Activated CD8-positive, alpha-beta memory T cell treated with anti-CD3 and anti-CD28 coated beads for 1 hour (primary cell): Measurements from ENCODE around the gene PWP1.
A peak's percentile ranks its signal among the peaks of the same experiment; 100 is the strongest.

Experiments used
- DNase-seq, 2 donors: peaks; one replicate each; pipeline ENCODE4 v3.0.0-alpha.2; 2020; ENCODE audit warnings: low read depth in 1 of 2; ENCODE audit errors: extremely low read depth in 1 of 2

The PWP1 gene

GRCh38 chr12:107732365-107732764 lies 46.8 kb downstream of the PWP1 start:
- no peak for DNase-seq

- DNase-seq = no peak
Measured at GRCh38 chr12:107734139-107734538, 48.5 kb downstream of the PWP1 start.

DNA sequence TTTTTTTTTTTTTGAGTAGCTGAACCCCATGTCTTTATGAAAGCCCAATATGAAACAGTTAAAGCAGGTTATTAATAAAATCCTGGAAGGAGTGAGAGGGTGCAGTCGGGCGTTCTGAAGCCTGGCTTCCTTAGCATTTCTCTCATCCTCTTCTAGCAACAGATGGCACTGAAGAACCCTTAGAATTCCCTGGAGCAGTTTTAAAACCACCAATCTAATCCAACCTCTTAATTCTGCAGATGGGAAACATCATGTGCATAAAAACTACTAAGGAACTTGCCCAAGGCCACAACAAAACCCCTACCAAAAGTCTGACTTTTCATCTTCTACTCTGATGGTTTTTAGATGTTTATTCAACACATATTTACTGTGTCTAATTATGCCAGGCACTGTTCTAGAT lies 50.2 kb downstream of the PWP1 start:
- no peak for DNase-seq

- no peak for DNase-seq
Measured at GRCh38 chr12:107736914-107737313, 51.3 kb downstream of the PWP1 start.

GRCh38 chr12:107748472-107748871 lies 62.9 kb downstream of the PWP1 start:
- DNase-seq = no peak

DNA sequence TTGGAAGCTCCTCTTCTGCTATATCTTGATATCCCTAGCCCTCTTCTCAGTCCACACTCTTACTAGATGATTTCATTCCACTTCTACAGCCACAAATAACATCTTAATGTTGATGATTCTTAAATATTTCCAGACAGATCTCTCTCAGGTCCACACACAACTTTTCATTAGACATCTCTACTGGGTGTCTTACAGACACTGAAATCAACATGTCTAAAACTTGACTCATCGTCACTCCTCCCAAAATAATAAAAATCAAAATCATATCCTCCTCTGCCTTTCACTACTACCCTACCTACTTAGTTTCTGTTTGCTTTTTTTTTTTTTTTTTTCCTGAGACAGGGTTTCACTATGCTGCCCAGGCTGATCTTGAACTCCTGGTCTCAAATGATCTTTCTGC lies 63.5 kb downstream of the PWP1 start:
- DNase-seq = no peak

DNA sequence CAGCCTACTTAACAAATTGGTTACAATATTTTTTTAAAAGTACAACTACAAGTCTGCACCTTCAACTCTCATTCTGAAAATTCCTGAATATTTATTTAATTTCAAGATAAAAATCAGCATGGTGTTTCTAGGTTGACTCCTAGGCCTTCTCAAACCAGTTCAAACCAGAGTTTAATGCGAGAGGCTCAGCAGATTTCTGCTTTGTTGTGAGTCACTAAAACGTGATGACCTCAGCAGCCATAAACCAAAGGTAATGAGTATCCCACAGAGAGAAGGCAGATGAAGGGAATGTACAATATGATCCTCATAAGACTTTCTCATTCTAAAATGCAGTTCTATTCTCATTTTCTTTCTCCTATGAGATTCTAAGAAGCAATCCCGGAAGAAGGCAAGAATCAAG lies 73.8 kb downstream of the PWP1 start:
- DNase-seq = no peak

- DNase-seq = no peak
Measured at GRCh38 chr12:107760207-107760808, 74.7 kb downstream of the PWP1 start.

- DNase-seq = peak; percentile 64 to 83
Measured at GRCh38 chr12:107760809-107761501, 75.4 kb downstream of the PWP1 start, which contains the start of gene PRDM4. Gene PRDM4, minus strand, starts transcription at chr12:107761137. Its CDS starts 622 bp downstream, at chr12:107760515.

GRCh38 chr12:107761502-107761904 lies 75.9 kb downstream of the PWP1 start:
- peak in 1 of 2 donors; percentile 3 for DNase-seq
